IMR-90 (cell line): ENCODE data around the gene VAC14.

ENCODE experiments used
- CEBPB ChIP-seq: IDR thresholded peaks from 2 replicates; pipeline ENCODE4 v1.6.1; 2012; ENCODE audit warnings: low read depth, low read length, improper control_type of control experiment
- CTCF ChIP-seq: conservative IDR thresholded peaks from 2 replicates; pipeline ENCODE4 v1.5.1; 2012; ENCODE audit warnings: mild to moderate bottlenecking, low read depth, low read length, improper control_type of control experiment
- MAFK ChIP-seq: IDR thresholded peaks from 2 replicates; pipeline ENCODE4 v1.6.1; 2012; ENCODE audit warnings: low read depth, low read length, improper control_type of control experiment
- MAZ ChIP-seq: IDR thresholded peaks from 2 replicates; pipeline ENCODE4 v1.6.1; 2012; ENCODE audit warnings: low read depth, mild to moderate bottlenecking, low read length, improper control_type of control experiment, moderate library complexity, borderline replicate concordance
- MXI1 ChIP-seq: IDR thresholded peaks from 2 replicates; pipeline ENCODE4 v1.6.1; 2012; ENCODE audit warnings: low read depth, mild to moderate bottlenecking, low read length, moderate library complexity, borderline replicate concordance
- NFE2L2 ChIP-seq: fragments of 150-350 bp; IDR thresholded peaks from 2 replicates; pipeline ENCODE4 v1.6.1; 2016; ENCODE audit warnings: low read depth, mild to moderate bottlenecking, low read length
- POLR2A ChIP-seq: IDR thresholded peaks from 2 replicates; pipeline ENCODE4 v1.6.1; 2012; ENCODE audit warnings: mild to moderate bottlenecking, low read depth, low read length
- RAD21 ChIP-seq: IDR thresholded peaks from 2 replicates; pipeline ENCODE4 v1.6.1; 2012; ENCODE audit warnings: low read length, improper control_type of control experiment
- RCOR1 ChIP-seq: IDR thresholded peaks from 2 replicates; pipeline ENCODE4 v1.6.1; 2012; ENCODE audit warnings: mild to moderate bottlenecking, low read length, improper control_type of control experiment; ENCODE audit not compliant: insufficient replicate concordance
- RFX5 ChIP-seq: IDR thresholded peaks from 2 replicates; pipeline ENCODE4 v1.8.0; 2012; ENCODE audit warnings: low read depth, mild to moderate bottlenecking, low read length, moderate library complexity
- USF2 ChIP-seq: fragments of 150-350 bp; IDR thresholded peaks from 2 replicates; pipeline ENCODE4 v1.6.1; 2017; ENCODE audit warnings: mild to moderate bottlenecking, antibody characterized with exemption, low read length, low read depth

GRCh38 chr16:70653406-70653805 lies 147.6 kb downstream of the VAC14 start:
- TF ChIP-seq POLR2A (no peak), RAD21 (no peak), CTCF (no peak), RCOR1 (no peak), RFX5 (no peak), MAZ (no peak), NFE2L2 (no peak), MAFK (no peak), USF2 (no peak), CEBPB (no peak), MXI1 (no peak)
